GM21381 (cell line): ENCODE data around the gene HNRNPC.
"Not testable (repeated sequence)": the region's sequence is repeated elsewhere in the genome, so short reads cannot be mapped to it uniquely, and the experiment has no call there.

ENCODE experiments used
- ATAC-seq: cut with Tn5 transposase; IDR thresholded peaks from one replicate; pipeline ENCODE4 v1.9.1; 2021; ENCODE audit warnings: mild to moderate bottlenecking, moderate library complexity; ENCODE audit not compliant: unreplicated experiment

HNRNPC gene

DNA sequence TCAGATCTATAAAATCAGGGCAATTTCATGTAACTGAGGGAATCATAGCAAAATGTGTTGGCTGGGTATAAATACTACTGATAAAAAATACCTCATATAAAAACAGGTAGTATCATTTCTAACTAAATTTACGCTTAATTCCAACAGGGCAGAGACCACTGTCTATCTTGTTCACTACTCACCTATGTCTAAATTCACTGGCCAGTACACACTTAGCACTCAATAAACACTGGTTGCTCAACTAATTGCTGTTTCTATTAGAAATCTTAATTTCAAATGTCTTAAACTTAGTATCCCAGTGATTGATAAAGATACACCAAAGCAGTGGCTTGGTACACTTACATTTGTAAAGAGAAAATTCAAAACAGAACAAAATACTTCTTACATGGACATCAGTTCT is 55.6 kb downstream of the HNRNPC start:
- ATAC-seq: no peak

DNA sequence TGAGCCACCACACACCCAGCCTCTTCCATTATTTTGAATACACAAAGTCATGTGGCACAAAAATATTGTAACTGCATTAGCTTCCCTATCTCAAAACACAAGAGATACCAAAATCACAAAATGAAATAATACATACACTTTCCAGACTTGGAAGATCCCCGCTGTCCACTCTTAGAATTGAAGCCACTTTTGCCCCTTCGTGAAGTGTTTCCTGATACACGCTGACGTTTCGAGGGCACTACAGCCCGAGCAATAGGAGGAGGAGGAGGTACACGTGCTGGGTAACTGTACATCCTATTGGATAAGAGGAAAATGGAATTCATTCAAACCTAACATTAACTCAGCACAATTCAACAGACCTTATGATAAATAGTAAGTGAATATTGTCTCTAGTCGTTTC is 56.4 kb downstream of the HNRNPC start:
- ATAC-seq: not testable (repeated sequence)

DNA sequence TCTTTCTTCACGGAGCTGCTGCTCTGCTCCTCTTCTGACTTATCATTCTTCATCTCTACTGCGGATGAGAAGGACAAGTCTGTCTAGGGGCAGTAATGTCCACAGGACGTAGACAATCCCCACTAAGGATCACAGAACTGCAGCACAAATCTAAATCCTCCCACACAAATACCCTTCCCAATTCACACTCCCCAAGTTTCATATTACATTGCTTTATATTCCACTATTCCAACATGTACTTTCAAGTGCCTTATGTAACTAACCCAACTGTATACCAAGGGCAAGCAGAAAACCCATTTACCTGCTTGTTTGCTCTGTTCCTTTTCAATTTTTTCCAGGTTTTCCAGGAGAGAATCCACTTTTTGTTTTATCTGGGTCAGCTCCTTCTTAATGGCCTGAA is 57.7 kb downstream of the HNRNPC start:
- no peak for ATAC-seq

DNA sequence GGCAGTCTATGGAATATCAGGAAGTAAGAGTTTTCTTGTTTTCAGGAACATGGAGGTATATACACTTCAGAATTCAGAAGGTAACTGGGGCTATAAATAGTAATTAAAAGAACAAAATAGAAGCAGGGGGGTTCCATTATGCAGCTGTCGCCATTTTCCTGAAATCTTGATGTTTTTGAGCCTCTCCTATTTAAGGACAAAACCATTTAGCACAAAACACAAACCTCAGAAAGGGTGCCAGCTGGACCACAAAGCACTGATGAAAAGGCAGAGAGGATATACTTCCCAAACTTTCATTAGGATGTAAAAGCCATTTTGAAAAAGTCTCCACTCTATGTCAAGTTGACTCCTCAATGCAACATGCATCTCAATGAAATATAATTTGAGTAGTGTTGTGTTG is 59.2 kb downstream of the HNRNPC start:
- no peak for ATAC-seq

DNA sequence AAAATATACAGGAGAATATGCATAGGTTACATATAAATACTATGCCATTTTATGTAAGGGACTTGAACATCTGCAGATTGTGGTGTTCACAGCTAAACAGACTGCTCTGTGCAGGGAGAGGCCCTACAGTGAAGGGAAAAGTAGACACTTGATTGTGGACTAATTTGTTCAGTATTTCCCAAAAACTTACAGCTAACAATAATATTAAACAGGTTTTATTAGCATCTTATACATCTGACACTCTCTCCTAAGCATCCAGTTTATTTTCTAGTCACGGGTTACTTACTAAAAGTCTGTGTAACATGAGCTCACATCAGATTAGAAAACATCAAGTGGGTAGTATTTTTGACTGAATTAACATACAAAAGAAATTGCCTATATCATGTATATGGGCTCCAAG is 60.1 kb downstream of the HNRNPC start:
- ATAC-seq: no peak

DNA sequence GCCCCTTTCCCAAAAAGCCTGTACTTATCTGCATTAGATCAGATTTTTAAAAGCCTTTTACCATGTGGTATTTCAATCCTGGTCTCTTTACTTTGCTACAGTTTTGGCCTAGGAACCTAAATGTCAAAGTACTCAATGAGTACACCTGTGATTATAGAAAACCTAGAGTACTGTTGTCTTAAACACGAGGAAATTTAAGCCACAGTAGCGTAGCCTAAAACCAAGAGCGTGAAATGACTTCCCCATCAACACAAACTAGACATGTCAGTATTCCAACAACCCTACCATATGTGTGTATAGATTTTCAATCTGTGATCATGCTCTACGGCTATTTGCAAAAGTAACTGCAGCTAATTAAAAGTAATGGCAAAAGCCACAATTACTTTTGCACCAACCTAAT is 60.7 kb downstream of the HNRNPC start:
- no peak for ATAC-seq

DNA sequence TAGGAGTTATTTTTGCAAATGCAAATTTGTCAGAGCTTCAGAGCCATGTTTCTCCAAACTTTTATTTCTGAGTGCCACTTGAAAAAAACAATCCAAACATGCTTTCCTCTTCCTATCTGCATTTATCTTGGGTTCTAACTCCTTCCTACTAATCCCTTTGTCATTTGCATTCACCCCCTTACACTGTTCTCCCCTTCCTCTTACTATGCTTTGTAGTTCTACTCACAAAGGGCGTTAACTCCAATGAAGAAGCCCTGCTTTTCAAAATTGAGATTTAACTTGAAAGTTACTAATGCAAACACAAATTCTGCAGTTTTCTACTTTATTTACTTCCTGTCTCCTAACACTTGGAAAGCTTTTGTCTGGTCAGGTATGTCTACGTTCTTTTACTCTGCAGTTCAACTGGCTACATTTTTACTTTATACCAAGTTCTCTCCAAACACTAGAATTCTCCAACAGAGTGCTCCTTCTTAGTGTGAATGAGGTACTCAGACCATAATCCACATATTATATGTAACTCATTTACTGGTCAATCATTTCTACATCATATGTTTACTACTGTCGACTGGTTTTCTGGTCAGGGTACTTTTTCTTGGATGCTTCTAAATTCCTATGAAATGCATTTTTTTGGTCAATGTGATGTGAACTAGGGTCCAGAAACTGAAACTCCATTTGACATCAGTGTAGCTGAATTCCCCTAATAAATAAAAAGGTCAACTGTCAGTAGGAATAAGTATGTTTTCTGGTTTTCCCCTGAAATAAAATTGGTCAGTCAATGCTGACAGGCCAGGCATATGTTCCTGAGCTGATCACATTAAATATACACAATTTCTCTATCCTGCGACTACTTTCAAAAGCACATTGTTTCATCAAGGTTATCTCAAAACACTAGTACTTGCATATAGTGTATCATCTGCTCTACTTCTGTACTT is 62.2 kb downstream of the HNRNPC start:
- ATAC-seq: no peak

DNA sequence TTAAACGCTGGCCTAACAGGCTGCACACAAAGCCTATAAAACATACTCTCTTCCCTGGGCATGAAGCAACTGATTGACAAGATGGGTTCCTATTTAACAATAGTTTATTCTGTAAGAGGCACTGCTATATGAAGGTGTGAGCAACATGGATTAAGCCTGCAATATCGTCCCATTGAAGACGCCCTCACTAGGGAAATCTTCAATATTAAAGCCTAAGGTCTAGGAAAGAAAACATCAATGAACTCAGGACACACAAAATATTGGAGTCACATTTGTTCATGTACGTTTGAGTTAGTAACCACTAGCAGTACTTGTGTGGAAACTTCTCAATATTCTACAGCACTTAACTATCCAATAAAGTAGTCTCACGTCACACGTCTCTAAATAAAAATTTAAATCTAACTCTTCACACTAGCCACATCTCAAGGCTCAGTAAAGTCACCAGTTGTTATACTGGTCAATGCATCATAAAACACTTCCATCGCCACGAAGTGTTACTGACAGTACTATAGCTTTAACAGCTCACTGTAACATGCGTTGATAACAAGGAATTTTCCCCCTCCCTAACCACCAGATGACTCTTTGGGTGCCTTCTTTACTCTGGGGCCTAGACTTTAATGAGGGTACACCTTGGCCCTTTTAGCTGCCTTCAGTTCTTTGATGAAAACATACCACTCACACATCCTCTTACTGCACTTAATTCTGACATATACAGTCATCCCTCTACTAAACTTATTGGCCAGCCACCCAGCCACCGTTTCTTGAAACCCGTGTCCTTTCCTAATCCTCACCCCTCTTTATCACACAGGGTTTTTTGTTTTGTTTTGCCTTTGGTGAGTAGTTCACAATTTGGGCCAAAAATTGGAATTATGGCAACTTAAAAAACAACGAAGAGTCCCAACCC is 63.3 kb downstream of the HNRNPC start:
- ATAC-seq: no peak

DNA sequence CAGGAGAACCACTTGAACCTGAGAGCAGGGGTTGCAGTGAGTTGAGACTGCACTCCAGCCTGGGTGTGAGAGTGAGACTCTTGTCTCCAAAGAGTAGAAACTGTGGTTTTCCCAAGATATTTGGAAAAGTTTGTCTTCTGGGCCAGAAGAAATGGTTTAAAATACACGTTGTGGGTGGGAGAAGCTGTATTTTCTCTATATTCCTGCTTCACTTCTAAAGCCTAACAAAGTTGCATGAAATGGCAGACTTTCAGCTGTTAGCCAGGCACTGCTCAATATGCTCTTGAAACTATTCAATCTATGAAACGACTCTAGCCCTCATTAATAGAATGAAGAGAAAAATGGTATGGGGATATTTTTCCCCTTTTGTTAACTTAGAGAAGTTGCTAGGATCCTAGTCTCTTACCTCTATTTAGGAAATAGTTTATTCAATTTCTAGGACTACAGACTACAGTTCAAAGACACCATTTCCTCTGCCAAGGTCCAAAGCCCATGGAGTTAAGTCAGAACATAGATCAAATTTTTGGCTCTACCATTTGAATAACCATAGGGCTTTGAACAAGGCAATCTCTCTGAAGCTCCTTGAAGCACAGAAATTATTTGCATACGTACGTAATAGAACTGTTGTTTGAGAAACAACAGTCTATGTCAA is 64.1 kb downstream of the HNRNPC start:
- ATAC-seq: no peak

DNA sequence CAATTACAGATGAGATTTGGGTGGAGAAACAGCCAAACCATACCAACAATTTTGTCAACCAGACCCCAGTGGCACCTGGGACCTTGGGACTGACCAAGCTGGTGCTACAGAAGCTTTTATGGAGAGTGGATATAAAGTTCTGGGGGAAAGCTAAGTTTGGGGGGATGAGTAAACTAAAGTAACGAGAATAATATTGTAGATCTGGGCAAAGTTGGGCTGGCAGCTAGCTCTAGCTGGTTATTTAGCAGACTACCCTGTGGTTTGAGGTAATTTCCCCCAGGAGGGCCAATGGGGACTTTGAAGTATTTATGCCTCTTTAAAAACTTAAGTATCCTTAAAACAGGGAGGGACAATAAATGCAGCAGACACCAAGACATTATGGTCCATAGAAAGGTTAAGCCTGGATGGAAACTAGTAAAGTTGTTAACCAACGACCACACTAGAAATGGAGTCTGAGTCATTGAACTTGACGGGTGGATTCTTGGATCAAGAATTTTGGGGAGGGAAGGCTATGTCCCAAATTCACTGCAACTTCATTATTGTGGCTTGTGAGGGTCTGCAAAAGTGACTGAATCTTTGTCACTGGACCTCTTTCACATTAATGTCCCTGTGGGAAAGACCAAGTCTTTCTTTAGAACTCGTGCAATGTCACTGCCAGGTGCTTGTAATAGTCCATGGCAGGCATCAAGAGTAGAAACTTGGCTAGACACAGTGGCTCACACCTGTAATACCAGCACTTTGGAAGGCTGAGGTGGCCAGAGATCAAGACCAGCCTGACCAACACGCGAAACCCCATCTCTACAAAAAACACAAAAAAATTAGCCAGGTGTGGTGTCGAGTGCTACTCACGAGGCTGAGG is 64.8 kb downstream of the HNRNPC start:
- ATAC-seq: no peak

DNA sequence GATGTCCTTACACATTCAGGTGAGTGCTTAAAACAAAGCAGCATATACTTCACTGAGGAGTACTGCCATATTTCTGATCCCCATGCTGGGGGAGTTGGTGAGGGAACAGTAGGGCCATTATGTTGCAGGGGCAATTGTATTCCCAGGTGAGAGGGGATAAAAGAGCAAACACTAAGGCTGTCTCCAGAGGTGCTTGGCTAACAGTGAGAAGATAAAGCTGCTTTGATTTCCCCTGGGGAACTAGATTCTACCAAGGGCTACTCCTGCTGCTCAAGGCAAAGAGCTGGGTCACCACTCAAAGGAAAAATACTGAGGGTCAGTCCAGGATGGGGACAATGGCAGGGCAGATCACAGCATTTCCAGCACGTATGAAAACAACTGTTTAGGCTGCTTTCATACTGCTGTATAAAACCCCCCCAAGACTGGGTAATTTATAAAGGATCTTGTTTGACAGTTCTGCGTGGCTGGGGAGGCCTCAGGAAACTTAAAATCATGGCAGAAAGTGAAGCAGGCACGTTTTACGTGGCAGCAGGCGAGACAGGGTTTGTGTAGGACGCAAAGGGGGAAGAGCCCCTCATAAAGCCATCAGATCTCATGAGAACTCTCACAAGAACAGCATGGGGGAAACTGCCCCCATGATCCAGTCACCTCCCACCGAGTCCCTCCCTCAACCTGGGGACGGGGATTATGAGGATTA is 65.6 kb downstream of the HNRNPC start:
- no peak for ATAC-seq

DNA sequence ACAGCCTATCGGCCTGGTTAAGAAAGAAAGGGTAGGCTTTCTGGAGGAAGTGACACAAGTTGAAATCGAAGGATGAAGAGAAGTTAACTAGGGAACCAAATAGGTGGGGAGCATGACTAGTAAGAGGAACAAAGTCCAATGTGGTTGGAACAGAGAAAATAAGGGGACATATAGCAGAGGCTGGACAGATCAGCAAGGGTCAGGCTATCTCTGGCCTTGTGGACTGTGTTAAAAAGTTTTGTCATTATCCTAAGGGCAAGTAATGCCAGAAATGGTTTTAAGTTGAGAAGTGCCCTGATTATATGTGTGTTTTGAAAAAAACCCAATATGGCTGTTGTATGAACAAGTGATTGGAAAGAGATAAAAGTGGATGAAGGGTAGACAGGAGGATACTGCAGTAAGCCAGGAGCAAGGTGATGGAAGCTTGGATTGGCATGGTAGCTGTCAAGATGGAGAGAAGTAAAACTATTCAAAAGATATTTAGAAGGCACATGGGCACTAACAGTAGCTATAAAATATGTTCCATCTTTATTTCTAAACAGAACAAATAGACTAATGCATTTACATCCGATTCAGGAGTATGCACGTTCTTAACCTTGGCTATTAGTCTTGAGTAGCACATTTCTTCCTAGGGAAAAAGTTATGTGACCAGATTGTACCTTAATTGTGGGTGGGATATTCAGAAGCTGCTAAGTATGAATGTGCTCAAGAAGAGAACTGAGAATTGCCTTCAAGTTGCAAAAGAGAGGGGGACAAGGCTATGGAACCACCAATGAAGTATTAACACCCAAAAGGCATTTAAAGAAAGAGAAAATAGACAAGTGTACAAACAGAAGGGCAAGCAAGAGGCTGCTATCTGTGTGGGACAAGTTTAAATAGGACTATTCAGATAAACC is 66.5 kb downstream of the HNRNPC start:
- ATAC-seq: no peak

DNA sequence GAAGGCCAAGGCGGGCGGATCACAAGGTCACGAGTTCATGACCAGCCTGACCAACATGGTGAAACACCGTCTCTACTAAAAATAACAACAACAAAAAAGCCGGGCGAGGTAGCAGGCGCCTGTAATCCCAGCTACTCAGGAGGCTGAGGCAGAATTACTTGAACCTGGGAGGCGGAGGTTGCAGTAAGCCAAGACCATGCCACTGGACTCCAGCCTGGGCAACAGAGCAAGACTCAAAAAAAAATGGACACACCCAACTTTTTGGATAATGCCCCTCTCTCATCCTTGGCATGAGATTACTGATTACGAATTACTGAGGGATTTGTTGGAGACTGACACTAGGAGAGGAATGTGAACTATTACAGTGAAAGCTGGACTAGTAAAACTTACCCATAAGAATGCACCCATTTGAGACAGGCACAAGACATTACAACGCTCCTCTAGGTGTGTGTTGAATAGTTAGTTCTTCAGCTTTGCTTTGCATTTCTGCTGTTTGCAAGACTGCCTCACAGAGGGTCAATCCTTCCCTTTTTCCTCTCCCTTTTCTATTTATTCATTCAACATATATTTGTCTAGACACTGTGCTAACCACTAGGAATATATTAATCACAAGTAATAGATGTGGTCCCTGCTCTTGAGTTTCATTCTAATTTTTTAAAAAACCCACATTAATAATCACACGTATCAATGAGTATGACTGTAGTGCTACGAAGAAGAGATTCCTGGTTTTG is 67.3 kb downstream of the HNRNPC start:
- no peak for ATAC-seq

DNA sequence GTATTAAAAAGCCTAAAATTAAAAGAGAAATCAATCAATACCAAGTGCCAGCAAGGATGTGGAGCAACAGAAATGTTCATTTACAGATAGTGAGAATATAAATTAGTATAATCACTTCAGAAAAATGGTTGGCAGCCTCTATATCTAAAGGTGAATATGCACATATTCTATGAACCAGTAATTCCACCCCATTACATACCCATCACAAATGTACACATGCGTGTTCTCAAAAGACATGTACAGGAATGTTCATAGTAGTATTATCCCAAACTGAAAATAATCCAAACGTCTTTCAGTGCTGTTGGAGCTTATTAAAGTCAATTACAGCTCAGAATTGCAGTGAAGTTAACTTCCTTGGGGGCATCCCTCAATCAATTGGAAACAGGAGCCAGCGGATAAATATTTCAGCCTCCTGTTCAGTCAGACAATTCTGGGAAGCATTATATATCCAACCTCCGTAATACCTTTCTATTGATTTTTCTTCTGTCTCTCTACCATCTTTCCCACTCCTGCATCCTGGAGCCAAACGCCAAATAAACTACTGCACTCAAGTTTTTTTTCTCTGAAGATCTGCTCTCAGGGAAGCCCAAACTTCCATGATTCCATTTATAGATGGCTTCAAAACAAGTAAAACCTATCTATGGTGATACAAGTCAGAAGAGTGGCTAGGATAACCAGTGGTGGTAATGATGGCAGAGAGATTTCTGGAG is 68.3 kb downstream of the HNRNPC start:
- no peak for ATAC-seq

DNA sequence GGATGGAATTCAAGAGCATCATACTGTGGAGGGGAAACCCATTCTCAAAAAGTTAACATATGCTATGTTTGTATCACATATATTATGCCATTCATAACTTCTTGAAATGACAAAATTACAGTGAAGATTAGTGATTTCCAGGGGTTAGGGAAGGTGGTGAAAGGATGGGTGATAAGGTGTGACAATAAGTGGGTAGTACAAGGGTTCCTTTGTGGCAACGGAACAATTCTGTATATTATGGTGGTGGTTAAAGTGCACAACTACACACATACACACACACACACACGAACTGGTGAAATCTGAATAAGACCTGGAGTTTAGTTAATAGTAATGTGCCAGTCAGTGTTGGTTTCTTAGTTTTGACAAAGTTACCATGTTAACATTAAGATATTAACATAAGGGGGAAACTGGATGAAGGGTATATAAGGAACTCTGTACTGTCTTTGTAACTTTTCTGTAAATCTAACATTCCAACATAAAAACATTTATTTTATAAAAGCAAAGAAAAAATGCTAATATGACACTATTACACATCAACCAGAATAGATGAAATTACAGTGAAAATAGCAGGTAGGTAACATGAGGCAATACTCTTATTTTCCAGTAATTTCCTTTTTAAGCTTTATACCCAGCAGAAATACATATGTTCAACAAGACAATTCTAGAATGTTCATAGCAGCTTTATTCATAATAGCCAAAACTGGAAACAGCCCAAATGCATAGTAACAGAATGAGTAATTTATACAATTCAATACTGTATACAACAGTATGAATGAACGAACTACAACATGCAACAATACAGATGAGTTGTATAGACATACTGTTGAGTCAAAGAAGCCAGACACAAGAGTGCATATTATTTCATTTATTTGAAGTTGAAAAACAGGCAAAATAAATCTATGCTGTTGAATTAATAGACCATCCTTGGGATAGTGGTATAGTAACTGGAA is 69.4 kb downstream of the HNRNPC start:
- ATAC-seq: no peak

DNA sequence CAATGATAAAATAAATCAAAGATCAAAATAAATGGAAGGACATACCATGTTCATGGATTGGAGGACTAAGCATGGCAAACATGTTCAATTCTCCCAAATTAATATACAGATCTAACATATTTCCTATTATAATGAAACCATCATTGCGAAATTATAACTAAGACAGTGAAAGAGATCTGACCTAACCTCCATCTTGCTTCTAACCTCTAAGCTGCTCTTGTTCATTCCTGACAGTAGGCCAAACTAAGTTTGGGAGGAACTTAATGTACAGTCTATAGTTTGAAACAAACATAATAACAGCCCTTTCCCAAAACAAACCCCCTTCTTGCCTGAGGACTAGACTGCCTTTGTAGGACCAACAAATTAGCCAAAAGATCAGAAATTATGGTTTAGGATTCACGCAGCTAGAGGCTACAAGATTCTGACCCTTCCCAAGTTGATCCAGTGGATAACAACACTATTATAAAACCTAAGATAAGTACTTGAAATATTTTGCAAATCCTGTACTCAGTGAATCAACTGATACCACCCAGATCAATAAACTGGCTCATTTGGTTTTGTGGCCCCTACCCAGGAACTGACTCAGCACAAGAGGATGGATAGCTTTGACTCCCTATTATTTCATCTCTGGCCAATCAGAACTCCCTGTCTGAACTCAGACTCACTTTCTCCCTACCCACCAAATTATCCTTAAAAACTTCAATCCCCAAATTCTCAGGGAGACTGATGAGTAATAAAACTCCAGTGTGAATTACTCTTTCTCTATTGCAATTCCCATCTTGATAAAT is 71.6 kb downstream of the HNRNPC start:
- ATAC-seq: no peak
